Brain microvascular endothelial cell (primary cell): ENCODE measurements around the gene HMGCL.

Source experiments
- DNase-seq: peaks from one replicate; pipeline ENCODE4 v3.0.0-alpha.2; 2020
- H3K27ac ChIP-seq: fragments of 250-450 bp; sonication (Bioruptor Pico); 2 replicates; pipeline ENCODE4 v1.5.1; 2020; ENCODE audit warnings: mild to moderate bottlenecking, moderate library complexity
- H3K27me3 ChIP-seq: fragments of 250-450 bp; sonication (Bioruptor Pico); replicated peaks from 2 replicates; pipeline ENCODE4 v1.5.1; 2020; ENCODE audit warnings: mild to moderate bottlenecking
- H3K36me3 ChIP-seq: fragments of 250-450 bp; sonication (Bioruptor Pico); replicated peaks from 2 replicates; pipeline ENCODE4 v1.5.1; 2020; ENCODE audit warnings: mild to moderate bottlenecking
- H3K4me3 ChIP-seq: 2 replicates; pipeline ENCODE4 v1.5.1; 2011; ENCODE audit warnings: low read depth, mild to moderate bottlenecking, control low read depth, low read length, moderate library complexity
- CTCF ChIP-seq: IDR thresholded peaks from 2 replicates; pipeline ENCODE4 v1.5.1; 2011; ENCODE audit warnings: low read depth, mild to moderate bottlenecking, moderate library complexity, low read length, control low read depth, inconsistent platforms; ENCODE audit errors: missing control alignments
- in situ Hi-C: cut with HindIII; loops from 2 replicates; pipeline ENCODE4 v1.10.0; 2017; ENCODE audit warnings: low sequenced_read_pairs, low pct_ligation_motif_present

The HMGCL gene

GRCh38 chr1:23825076-23825761 lies at the start of gene HMGCL:
Gene HMGCL, minus strand, starts transcription at chr1:23825429. Its CDS starts 14 bp downstream, at chr1:23825415.
- peak; percentile 85 for DNase-seq
- Histone ChIP-seq H3K4me3 (peak within 1 kb of the TSS; percentile 92), H3K27ac (peak within 1 kb of the TSS; percentile 82), H3K36me3 (no peaks in the 10 kb centered on the region), H3K27me3 (no peaks in the 10 kb centered on the region)
- TF ChIP-seq CTCF, result no peak
- in situ Hi-C loops, result no loop called here

GRCh38 chr1:23872421-23872820 lies 47.2 kb upstream of the HMGCL start:
- in situ Hi-C loops, result no loop called here
- no peaks in the 10 kb centered on the region for H3K27me3 ChIP-seq
- H3K27ac ChIP-seq, result no peak overlapping the region
- no peaks in the 10 kb centered on the region for H3K36me3 ChIP-seq
- no peak for TF ChIP-seq CTCF
- no peak overlapping the region for H3K4me3 ChIP-seq
- no peak for DNase-seq

- in situ Hi-C loops, result no loop called here
- Histone ChIP-seq H3K4me3 (peak overlapping the region; percentile 69), H3K27ac (no peak overlapping the region), H3K27me3 (no peaks in the 10 kb centered on the region), H3K36me3 (no peaks in the 10 kb centered on the region)
- TF ChIP-seq CTCF, result no peak
- DNase-seq, result no peak
Measured at GRCh38 chr1:23869051-23869450, 43.8 kb upstream of the HMGCL start.

GRCh38 chr1:23868557-23869016 lies 43.4 kb upstream of the HMGCL start:
- no peak overlapping the region for H3K27ac ChIP-seq
- no peak for DNase-seq

GRCh38 chr1:23867895-23868556 lies 42.8 kb upstream of the HMGCL start, which contains the start of gene FUCA1:
Gene FUCA1, minus strand, starts transcription at chr1:23868290. Its CDS starts 4 bp downstream, at chr1:23868286.
- in situ Hi-C loops, result no loop called here
- DNase-seq, result peak; percentile 76
- TF ChIP-seq CTCF, result peak; percentile 95
- Histone ChIP-seq H3K36me3 (no peaks in the 10 kb centered on the region), H3K4me3 (peak within 1 kb of the TSS; percentile 69), H3K27ac (no peak within 1 kb of the TSS), H3K27me3 (no peaks in the 10 kb centered on the region)

More at GRCh38 chr1:23868557-23869016, 43.4 kb upstream of the HMGCL start:
- H3K4me3 ChIP-seq, result peak overlapping the region; percentile 69
- H3K36me3 ChIP-seq, result no peaks in the 10 kb centered on the region
- no peak for TF ChIP-seq CTCF
- H3K27me3 ChIP-seq, result no peaks in the 10 kb centered on the region
- in situ Hi-C loops, result no loop called here

- no peaks in the 10 kb centered on the region for H3K36me3 ChIP-seq
- H3K27me3 ChIP-seq, result no peaks in the 10 kb centered on the region
- peak overlapping the region; percentile 69 for H3K4me3 ChIP-seq
- no peak for TF ChIP-seq CTCF
- in situ Hi-C loops, result no loop called here
- no peak overlapping the region for H3K27ac ChIP-seq
- no peak for DNase-seq
Measured at GRCh38 chr1:23867542-23867894, 42.3 kb upstream of the HMGCL start.
